Hindlimb muscle (tissue), 1 donor: ENCODE measurements around the gene PPP1R1B. TPM values are rescaled to one million over a fixed set of nuclear protein-coding genes. Genes with fewer than 3 reads are reported as not detected.

Experiments used
- DNase-seq: peaks from one replicate; pipeline ENCODE4 v3.0.0-alpha.2; 2013
- polyA plus RNA-seq: library from polyadenylated mRNA; unstranded; fragments of 120-200 nt; gene quantifications from one replicate; pipeline ENCODE4 v1.2.1, GENCODE V29; 2013; ENCODE audit not compliant: insufficient read length

PPP1R1B gene
- polyA plus RNA-seq, 1 donor: 4.5 TPM

DNA sequence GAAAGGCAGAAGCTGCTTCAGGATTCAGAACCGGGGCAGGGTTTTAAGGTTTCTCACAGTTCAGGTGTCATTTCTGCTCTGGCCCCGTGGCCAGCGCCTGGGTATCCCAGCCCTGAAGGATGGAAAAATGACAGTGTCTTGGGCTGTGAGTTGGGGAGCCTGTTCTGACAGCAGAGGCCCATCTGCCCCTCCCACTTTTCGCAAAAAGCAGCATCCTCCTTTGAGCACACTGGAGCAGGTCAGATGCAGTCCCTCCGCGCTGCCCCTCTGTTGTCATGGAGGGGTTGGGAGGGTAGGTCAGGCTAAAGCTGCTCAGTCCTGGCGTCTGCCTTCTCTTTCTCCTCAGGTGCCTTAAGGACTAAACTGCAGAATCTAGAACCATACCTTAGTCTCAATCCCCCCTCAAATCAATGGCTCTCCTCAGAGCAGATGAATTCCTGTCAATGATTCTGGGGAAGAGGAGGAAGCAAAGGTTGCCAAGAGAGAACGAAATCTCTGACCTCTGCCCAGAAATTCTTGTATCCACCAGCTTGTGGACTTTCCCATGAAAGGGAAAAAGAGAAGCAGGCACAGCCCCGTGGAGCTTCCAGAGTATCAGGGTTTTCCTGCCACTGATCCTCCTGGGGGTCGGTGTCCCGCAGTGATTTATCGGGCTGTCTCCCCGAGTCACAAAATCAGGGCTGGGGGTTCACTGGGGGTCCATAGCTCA lies 26.3 kb upstream of the PPP1R1B start:
- DNase-seq: no peak

- no peak for DNase-seq
Measured at GRCh38 chr17:39600997-39601597, 25.7 kb upstream of the PPP1R1B start.

DNA sequence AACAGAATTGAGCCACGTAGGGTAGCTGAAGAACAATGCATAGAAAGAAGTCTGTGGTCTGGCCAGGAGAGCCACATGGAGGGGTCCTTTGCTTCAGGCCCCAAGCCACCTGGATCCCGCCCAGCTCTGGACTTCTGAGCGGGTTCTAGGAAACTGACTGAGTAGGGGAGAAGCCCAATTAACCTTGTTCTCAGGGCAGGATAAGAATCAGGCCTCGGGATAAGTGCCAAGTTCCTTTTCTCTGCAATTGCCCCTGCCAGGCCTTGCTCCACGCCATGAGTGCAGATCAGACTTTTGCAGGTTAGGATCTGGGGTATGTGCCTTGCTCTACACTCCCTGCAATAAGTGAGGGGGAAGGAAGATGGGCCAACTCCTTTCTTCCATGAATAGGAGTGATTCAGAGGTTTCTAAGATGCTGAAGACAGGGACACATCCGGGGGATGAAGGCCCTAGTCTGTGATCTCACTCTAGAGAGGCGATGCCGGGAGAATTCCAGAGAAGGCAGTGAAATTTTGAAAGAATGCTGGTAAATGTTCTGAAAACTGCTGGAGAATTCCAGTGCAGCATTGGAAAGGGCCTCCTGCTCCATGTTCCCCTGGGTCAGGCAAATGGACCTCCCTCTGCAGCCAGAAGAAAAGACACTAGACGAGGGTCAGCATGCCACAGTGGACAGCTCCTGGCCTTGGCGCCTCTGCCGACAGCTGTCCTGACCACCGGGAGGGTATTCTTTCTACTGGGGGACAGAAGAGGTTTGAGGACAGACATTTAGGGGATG lies 24.8 kb upstream of the PPP1R1B start:
- DNase-seq: no peak

- no peak for DNase-seq
Measured at GRCh38 chr17:39602533-39603303, 24.0 kb upstream of the PPP1R1B start.

DNA sequence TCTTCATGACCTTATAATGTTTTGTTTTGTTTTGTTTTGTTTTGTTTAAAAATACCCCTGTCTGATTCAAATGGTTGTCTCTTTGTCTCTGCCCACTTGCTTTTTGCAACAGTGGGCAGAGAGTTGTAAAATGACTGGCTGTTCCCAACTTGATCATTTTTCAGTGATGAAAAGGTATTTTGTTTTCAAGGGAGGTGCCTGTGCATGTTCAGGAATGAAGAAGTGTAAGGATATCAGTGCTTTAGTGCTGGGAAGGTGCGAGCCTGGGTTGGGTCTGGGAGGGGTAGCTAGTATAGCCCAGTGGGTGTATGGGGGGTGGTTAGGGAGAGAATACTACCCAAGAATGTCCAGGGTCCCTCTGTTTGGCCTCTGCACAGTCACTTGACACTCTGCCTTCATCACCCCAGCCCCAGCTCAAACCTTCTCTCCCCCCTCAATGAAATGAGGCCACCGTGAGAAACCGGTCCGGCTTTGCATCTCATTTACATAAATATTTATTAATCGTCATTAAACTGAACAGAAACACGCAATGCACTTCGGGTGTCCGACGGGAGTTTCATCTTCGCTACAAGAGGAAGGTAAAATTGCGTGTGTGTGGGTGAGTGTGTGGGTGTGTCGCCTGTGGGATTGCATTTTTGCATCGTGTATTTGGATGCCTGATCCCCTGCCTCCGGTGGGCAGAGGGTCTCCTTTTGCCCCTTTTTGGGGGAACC lies 23.3 kb upstream of the PPP1R1B start:
- DNase-seq: no peak

GRCh38 chr17:39604911-39605491 lies 21.8 kb upstream of the PPP1R1B start:
- DNase-seq: no peak

DNA sequence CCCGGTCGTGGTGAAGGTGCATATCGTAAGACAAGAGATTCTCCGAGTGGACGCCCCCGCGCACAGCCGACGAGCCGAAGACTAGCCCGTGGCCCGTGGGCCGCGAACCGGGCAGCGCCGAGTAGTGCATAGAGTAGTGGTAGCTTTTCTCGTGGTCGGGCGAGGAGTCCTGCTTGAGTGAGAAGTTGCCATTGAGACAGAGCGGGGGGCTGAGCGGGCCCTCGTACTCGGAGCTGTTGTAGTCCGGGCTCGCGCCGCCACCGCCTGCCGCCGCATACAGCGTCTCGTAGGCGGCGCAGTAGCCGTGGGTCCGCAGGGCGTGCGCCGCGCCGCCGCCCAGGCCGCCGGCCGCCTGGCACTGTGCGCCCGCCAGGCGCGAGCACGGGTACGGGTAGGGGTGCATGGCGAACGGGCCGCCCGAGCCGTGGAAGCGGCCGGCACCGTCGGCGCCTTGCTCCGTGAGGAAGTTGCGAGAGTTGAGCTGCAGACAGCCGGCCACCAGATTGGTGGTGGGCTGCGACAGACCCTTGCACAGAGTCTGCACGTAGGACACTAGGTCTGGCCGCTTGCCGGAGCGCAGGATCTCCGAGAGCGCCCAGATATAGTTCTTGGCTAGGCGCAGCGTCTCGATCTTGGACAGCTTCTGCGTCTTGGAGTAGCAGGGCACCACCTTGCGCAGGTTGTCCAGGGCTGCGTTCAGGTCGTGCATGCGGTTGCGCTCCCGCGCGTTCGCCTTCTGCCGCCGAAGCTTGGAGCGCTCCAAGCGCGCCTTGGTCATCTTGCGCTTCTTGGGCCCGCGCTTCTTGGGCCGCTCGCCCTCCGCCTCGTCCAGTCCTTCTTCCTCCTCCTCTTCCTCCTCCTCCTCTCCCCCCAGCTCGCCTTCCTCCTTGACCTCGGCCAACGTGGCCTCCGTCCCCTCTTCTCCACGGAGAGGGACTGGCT lies 21.0 kb upstream of the PPP1R1B start:
- no peak for DNase-seq

- DNase-seq: no peak
Measured at GRCh38 chr17:39606434-39607056, 20.2 kb upstream of the PPP1R1B start.

GRCh38 chr17:39607057-39607850 lies 19.5 kb upstream of the PPP1R1B start:
- no peak for DNase-seq

DNA sequence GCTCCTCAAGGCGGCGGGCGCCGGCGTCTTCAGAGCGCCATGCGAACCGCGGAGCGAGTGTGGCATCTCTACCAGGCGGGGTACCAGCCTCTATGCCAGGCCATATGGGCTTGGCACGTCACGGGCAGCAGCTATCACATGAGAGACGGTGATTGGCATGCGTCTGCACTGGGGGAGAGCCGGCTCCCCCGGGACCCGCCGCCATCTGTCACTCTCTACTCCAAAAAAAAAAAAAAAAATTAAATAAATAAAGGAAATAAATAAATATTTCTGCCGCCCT lies 19.0 kb upstream of the PPP1R1B start, which contains the start of gene NEUROD2:
NEUROD2 (minus strand) TSS at position 70 of the 280 bp plus-strand sequence. CDS start 1,321 bp downstream, outside the sequence.
- no peak for DNase-seq

DNA sequence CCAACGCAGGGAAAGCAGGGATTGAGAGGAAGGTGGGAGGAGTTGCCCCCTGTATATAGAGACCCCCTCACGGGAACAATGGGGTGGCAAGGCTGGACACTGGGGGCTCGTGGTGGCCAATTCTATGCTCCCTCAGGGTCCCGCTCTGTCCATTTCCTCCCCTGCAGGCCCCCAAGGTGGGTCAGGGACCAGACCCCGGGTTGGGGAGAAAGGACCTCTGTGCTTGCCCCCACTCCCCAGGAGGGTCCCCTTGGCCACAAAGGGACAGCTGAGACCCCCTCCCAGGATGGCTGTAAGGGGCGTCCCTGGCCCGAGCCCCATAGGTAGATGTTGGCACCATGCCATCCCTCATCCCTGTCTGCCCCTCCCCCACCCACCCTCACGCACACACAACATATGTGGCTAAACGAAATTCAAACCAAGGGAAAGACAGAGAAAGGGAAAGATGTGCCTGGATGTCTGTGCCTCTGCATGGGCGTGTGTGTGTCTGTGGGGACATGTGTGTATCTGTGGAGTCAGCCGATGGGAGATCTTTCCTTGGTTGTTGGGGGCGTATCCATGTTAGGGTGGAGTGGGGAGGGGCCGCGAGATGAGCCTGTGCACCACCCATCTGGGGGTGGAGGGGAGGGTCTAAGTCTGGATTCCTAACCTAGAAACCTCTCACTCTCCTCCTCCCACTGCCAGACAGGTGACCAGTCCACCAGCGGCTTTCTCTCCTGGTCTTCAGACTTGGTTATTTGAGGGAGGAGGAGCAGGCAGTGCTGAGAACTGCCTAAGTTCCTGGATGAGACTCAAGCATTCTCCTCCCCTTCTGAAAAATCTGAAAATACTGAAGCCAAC lies 18.4 kb upstream of the PPP1R1B start:
- DNase-seq: no peak

GRCh38 chr17:39609416-39610025 lies 17.2 kb upstream of the PPP1R1B start:
- DNase-seq: no peak

DNA sequence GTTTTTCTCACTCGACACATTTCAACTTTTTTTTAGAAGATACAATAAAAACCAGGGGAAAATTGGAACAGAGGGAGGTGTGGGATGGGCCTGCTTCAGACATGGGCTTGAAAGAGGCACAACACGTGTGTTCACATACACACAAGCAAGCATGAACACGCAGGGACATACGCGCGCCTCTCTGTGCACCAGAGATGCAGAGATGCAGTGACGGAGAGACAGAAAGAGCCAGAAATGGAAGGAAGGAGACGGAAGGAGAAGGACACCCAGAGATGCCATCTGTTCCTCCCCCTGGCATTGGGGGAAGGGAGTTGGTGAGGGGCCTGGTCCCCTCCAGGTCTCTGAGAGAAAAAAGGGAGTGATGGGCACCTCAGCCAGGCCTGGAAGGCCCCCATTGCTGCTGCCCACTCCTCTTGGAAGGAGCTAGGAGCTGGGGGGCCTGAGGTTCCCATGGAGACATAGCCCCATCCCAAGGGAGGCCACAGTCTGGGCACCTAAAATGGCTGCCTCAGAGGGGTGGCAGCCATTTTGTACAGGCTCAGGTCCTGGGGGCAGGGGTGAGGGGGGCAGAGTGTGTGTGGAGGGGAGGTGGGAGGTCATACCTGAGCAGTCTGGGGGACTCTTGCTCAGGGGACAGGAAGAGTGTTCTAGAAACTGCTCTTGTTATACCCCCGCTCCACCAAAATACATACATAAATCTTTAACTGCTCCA lies 15.2 kb upstream of the PPP1R1B start:
- DNase-seq: no peak

DNA sequence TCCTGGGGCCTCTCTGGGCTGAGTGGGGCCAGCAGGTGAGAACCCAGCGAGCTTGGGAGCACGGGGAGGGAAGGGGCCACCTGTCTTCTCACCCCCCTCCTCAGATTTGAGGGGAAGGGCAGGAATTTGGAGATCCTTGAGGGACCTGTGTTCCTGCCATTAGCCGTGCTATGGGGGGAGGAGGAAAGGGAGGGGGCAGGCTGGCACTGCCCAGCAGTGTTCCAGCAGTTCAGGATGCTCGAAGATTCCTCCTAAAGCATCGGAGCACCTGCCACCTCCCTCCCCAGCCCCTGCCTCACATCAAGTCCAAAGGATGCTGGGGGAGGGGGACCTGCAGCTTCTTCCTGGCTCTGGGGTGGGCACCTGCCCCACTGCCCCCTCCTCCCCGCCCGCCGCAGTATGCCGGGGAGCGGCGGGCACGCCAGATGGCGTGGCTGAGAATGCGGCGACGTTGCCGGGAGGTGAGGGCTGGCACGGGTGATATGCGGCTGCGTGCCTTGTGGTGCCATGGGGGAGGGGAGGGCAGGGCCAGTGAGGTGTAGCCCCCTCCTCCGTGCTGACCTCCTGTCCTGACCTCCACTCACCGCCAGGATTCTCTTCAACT lies 14.4 kb upstream of the PPP1R1B start:
- no peak for DNase-seq

DNA sequence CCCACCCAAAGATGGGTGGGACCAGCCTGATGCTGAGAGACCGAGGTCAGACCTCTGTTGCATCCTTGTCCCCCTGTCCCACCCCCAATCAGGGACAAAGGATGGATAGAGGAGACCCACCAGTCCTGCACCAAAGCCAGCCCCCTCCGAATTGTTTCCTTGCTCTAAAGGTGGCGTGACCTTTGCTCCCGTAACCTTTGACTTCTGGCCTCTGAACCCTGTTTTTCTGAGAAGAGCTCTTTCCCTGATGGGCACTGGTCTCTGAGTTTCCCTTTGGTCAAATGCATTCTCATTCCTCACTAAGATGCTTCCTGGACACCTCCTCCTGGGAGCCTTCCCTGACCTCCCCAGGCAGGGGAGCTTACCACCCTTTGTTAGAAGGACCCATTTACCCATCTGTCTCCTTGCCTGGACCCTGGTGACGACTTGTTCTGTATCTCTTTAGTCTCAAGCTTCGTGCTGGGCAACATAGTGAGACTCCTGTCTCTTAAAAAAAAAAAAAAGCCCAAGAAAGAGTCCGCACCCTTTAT lies 13.8 kb upstream of the PPP1R1B start:
- DNase-seq: no peak

DNA sequence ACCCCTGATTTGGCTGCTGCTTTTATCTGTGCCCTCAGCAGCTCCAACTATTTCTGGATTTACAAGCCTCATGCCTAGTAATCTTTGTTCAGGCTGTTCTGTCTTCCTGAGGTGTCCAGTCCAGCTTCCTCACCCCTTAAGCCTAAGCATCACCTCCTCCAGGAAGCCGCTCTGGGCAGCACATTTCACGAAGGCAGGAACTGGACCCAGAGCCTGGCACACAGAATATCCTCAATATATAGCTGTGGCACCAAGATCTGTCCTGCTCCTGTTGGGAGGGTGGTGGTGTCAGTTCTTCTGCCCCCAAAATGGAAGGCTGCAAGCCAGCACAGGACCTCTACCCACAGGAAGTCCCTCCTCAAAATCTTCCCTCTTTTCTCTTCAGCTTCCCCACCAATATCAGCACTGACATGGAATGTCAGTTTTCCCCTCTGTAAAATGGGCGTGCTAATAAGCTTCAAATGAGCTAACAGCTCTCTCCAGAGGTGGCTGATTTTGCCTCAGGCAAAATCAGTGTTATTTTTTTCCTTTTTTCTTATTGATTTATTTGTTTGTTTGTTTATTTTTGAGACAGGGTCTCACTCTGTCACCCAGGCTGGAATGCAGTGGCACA lies 12.1 kb upstream of the PPP1R1B start:
- no peak for DNase-seq
